ENCODE measurements around the gene NFU1. TPM values are rescaled to one million over a fixed set of nuclear protein-coding genes. Genes with fewer than 3 reads are reported as not detected.

NFU1 gene
- total and polyA plus RNA-seq, 2 of the 8 experiments (the other 6 are each of a cell fraction or from before 2014, with no cell fraction given) = 18.4 to 45.5 TPM

GRCh38 chr2:69348781-69349180 lies 88.5 kb downstream of the NFU1 start:
- Histone ChIP-seq H2BK120ac (replicated peaks; ENCODE audit: low read depth, low read length) (no peak overlapping the region), H3K9ac (replicated peaks in 1 of 4; ENCODE audit: extremely low read depth in 1 of 4, low read depth in 3 of 4, low read length in 3 of 4) (no peak overlapping the region), H3K4me3 (ENCODE audit: extremely low read depth in 1 of 4, insufficient read depth in 2 of 4, low read depth in 3 of 4, low read length in 4 of 4) (no peak overlapping the region), H4K8ac (ENCODE audit: extremely low read depth, insufficient read depth, low read length) (no peak overlapping the region), H3K27ac (ENCODE audit: low read depth, low read length) (no peak overlapping the region), H2AK5ac (ENCODE audit: low read depth, low read length) (no peak overlapping the region), H4K5ac (ENCODE audit: insufficient read length, low read depth, low read length) (no peak overlapping the region), H3K4me1 (replicated peaks in 1 of 4; ENCODE audit: control insufficient read depth in 3 of 4, insufficient read depth in 4 of 4, low read length in 3 of 4) (no peaks in the 10 kb centered on the region), H3K79me1 (ENCODE audit: low read depth, low read length) (no peaks in the 10 kb centered on the region), H4K20me1 (replicated peaks in 1 of 2; ENCODE audit: control insufficient read depth in 1 of 2, insufficient read depth in 2 of 2, low read length in 2 of 2) (no peaks in the 10 kb centered on the region), H2BK12ac (ENCODE audit: low read depth, low read length) (no peak overlapping the region), H3K27me3 (replicated peaks in 1 of 4; ENCODE audit: control insufficient read depth in 3 of 4, extremely low read depth in 1 of 4, insufficient read depth in 3 of 4, low read length in 3 of 4) (no peaks in the 10 kb centered on the region), H3K23ac (ENCODE audit: insufficient read length) (no peak overlapping the region), H3K4ac (replicated peaks; ENCODE audit: insufficient read length, low read depth, low read length) (no peak overlapping the region), H3K4me2 (ENCODE audit: insufficient read depth in 1 of 2, low read depth in 2 of 2, low read length in 2 of 2) (no peak overlapping the region), H3K79me2 (ENCODE audit: control insufficient read depth in 1 of 2, insufficient read depth in 2 of 2, low read length in 2 of 2) (no peaks in the 10 kb centered on the region), H2BK15ac (ENCODE audit: low read length) (no peak overlapping the region), H3K18ac (ENCODE audit: extremely low read depth, low read length) (no peak overlapping the region), H4K91ac (replicated peaks; ENCODE audit: insufficient read length, low read length) (no peak overlapping the region), H3K23me2 (ENCODE audit: low read depth, low read length) (no peaks in the 10 kb centered on the region), H2BK20ac (ENCODE audit: low read length) (no peak overlapping the region), H2BK5ac (ENCODE audit: low read depth, low read length) (no peak overlapping the region), H2AFZ (ENCODE audit: low read length) (no peak overlapping the region), H3K14ac (ENCODE audit: insufficient read length) (no peak overlapping the region), H3K36me3 (ENCODE audit: control insufficient read depth in 2 of 4, insufficient read depth in 4 of 4, low read length in 3 of 4) (peaks cover 0 to 68% (median 26%) of the 10 kb centered on the region in 4 experiments; a peak in 6 of 8 replicates), H3K56ac (replicated peaks; ENCODE audit: insufficient read length, low read depth, low read length) (no peak overlapping the region), H3K9me3 (ENCODE audit: insufficient read depth in 2 of 2, low read depth in 1 of 2, low read length in 1 of 2) (no peaks in the 10 kb centered on the region)
- FAIRE-seq = no peak
- no peak for DNase-seq (ENCODE audit: low read depth in 1 of 2, low spot score in 2 of 2)
- CTCF ChIA-PET (ENCODE audit: partially characterized antibody) = interaction anchor here (1.2 to 1.9 kb wide), 2 partner anchors 26 to 42 kb away, joined by 3 to 6 read pairs; no protein-coding TSS in a partner anchor
- 100% methylated on average over 1 of the region's 1 CpG; no CpG with 5 or more reads in 1 of the 2 experiments for WGBS, 2 experiments (ENCODE audit: extremely low coverage in 1 of 2, insufficient coverage in 1 of 2, insufficient read length in 1 of 2, insufficient replicate concordance in 2 of 2, low coverage in 1 of 2, low lambda C conversion rate in 2 of 2, missing lambda C conversion rate in 1 of 2)
- TF ChIP-seq YY1 (IDR thresholded peaks at IDR 0.05; ENCODE audit: low read depth, low read length) (no peak), EGR1 (IDR thresholded peaks at IDR 0.05; ENCODE audit: borderline replicate concordance, low read depth, low read length) (no peak), KDM5A (IDR thresholded peaks at IDR 0.05; ENCODE audit: low read length) (no peak), ASH2L (IDR thresholded peaks at IDR 0.05; ENCODE audit: low read length) (no peak), CHD1 (IDR thresholded peaks at IDR 0.05; ENCODE audit: low read depth, low read length) (no peak), ZNF274 (IDR thresholded peaks at IDR 0.05; ENCODE audit: borderline replicate concordance, extremely low read depth, low read length) (no peak), RFX5 (IDR thresholded peaks at IDR 0.05; ENCODE audit: borderline replicate concordance, low read depth, low read length) (no peak), CREB1 (IDR thresholded peaks at IDR 0.05) (no peak), PHF8 (conservative IDR thresholded peaks at IDR 0.05; ENCODE audit: low read depth, low read length) (no peak), SAP30 (IDR thresholded peaks at IDR 0.05; ENCODE audit: insufficient read depth, insufficient replicate concordance, low read length) (no peak), RAD21 (IDR thresholded peaks at IDR 0.05 in 1 of 2, conservative IDR thresholded peaks at IDR 0.05 in 1 of 2; ENCODE audit: low read depth in 2 of 2, low read length in 2 of 2) (no peak)
- POLR2A ChIA-PET (ENCODE audit: partially characterized antibody) = interaction anchor here (0.5 kb wide), 1 partner anchor 12 kb away, joined by 3 read pairs; no protein-coding TSS in a partner anchor
